Right ventricle myocardium inferior (tissue), 1 donor: ENCODE measurements around the gene SF3B4. TPM values are rescaled to one million over a fixed set of nuclear protein-coding genes. Genes with fewer than 3 reads are reported as not detected.
"Not testable (repeated sequence)": the region's sequence is repeated elsewhere in the genome, so short reads cannot be mapped to it uniquely, and the experiment has no call there.

Source experiments
- ATAC-seq: fragments of 200-7000 bp; cut with Tn5 transposase; one replicate; pipeline ENCODE4 v1.9.1; 2020; ENCODE audit warnings: mild to moderate bottlenecking, moderate library complexity
- DNase-seq: peaks from one replicate; pipeline ENCODE4 v3.0.0; 2021; ENCODE audit errors: missing footprints
- intact Hi-C: fragments of 100-400 bp; cut with DNase I; formaldehyde crosslinking; loops from one replicate; pipeline ENCODE4 v1.11.0; 2022
- long read RNA-seq: library from polyadenylated mRNA; unstranded; transcript quantifications from one replicate; pipeline ENCODE4 v2.0.0, GENCODE V29; 2021
- total RNA-seq: library from RNA; stranded (reverse); fragmentation: NEBNext Ultra II Directional; extraction: Animal tissue kit (Norgen Biotek cat#: 25700); gene quantifications from one replicate; pipeline ENCODE4 v1.2.1, GENCODE V29; 2021
- donor health status: DM: no; HTN: yes; CAD: no; lungs with severe emphysema.

The SF3B4 gene
- 24.8 TPM for total RNA-seq
- long read RNA-seq, transcript SF3B4-201 (6 exons, 2,085 nt): major isoform, 14 of 18 reads
- long read RNA-seq, partial matches to known transcripts: 3 of 18 reads
- long read RNA-seq, other reads (novel, unspliced or antisense): 1 of 18 reads

- DNase-seq: peak; percentile 97
- intact Hi-C loops: loop anchor here (1.0 kb wide), 1 partner anchor 39 kb away; no protein-coding TSS in a partner anchor
- ATAC-seq: peak; percentile 99
Observed at GRCh38 chr1:149927563-149928400, at the start of gene SF3B4. Gene SF3B4 (minus strand): TSS chr1:149927803. CDS start chr1:149927759, 44 bp downstream.

- no peak for ATAC-seq
- no peak for DNase-seq
- intact Hi-C loops: no loop called here
Observed at GRCh38 chr1:149977345-149977744, 49.7 kb upstream of the SF3B4 start.

- ATAC-seq (no peak), DNase-seq (no peak)
- intact Hi-C loops: no loop called here
Observed at GRCh38 chr1:149972547-149972946, 44.9 kb upstream of the SF3B4 start.

GRCh38 chr1:149967646-149968045, 40.0 kb upstream of the SF3B4 start:
- intact Hi-C loops: no loop called here
- DNase-seq (no peak), ATAC-seq (no peak)

- intact Hi-C loops: no loop called here
- ATAC-seq (no peak), DNase-seq (no peak)
Observed at GRCh38 chr1:149967041-149967440, 39.4 kb upstream of the SF3B4 start.

GRCh38 chr1:149966405-149966804, 38.8 kb upstream of the SF3B4 start:
- intact Hi-C loops: no loop called here
- DNase-seq: no peak
- no peak for ATAC-seq

GRCh38 chr1:149965440-149965839, 37.8 kb upstream of the SF3B4 start:
- ATAC-seq: no peak
- intact Hi-C loops: no loop called here

GRCh38 chr1:149963358-149963757, 35.8 kb upstream of the SF3B4 start:
- DNase-seq: no peak
- intact Hi-C loops: loop anchor here (2.0 to 5.0 kb wide), 3 partner anchors 49 to 224 kb away; partner anchors contain the start of gene OTUD7B
- peak; percentile 33 for ATAC-seq

More at GRCh38 chr1:149965440-149965839, 37.8 kb upstream of the SF3B4 start:
- DNase-seq: no peak

GRCh38 chr1:149962736-149963135, 35.1 kb upstream of the SF3B4 start:
- ATAC-seq (no peak), DNase-seq (no peak)
- intact Hi-C loops: loop anchor here (1.0 to 5.0 kb wide), 4 partner anchors 50 to 225 kb away; partner anchors contain the start of gene OTUD7B

- DNase-seq (peak; percentile 55), ATAC-seq (peak; percentile 82)
- intact Hi-C loops: loop anchor here (1.0 to 5.0 kb wide), 4 partner anchors 50 to 225 kb away; partner anchors contain the start of gene OTUD7B
Observed at GRCh38 chr1:149962039-149962647, 34.5 kb upstream of the SF3B4 start.

GRCh38 chr1:149957548-149957947, 29.9 kb upstream of the SF3B4 start:
- ATAC-seq, intact Hi-C loops: not testable (repeated sequence)
- peak; percentile 54 for DNase-seq

- no peak for DNase-seq
- intact Hi-C loops: no loop called here
- no peak for ATAC-seq
Observed at GRCh38 chr1:149949911-149950310, 22.3 kb upstream of the SF3B4 start.

- ATAC-seq: no peak
- no peak for DNase-seq
- intact Hi-C loops: no loop called here
Observed at GRCh38 chr1:149945206-149945605, 17.6 kb upstream of the SF3B4 start.

GRCh38 chr1:149942885-149943284, 15.3 kb upstream of the SF3B4 start:
- intact Hi-C loops: no loop called here
- ATAC-seq (no peak), DNase-seq (no peak)

- intact Hi-C loops: no loop called here
- ATAC-seq: peak; percentile 45
- DNase-seq: no peak
Observed at GRCh38 chr1:149942207-149942606, 14.6 kb upstream of the SF3B4 start.

GRCh38 chr1:149940427-149940826, 12.8 kb upstream of the SF3B4 start:
- ATAC-seq (no peak), DNase-seq (no peak)
- intact Hi-C loops: no loop called here

- DNase-seq, intact Hi-C loops: not testable (repeated sequence)
- ATAC-seq: peak; percentile 2
Observed at GRCh38 chr1:149938668-149939003, 11.0 kb upstream of the SF3B4 start.

- DNase-seq (no peak), ATAC-seq (no peak)
- intact Hi-C loops: no loop called here
Observed at GRCh38 chr1:149937759-149938158, 10.2 kb upstream of the SF3B4 start.

GRCh38 chr1:149936992-149937705, 9.5 kb upstream of the SF3B4 start:
- ATAC-seq: no peak
- DNase-seq: no peak
- intact Hi-C loops: no loop called here
